ENCODE results near the gene CIROP.

Gene CIROP

DNA sequence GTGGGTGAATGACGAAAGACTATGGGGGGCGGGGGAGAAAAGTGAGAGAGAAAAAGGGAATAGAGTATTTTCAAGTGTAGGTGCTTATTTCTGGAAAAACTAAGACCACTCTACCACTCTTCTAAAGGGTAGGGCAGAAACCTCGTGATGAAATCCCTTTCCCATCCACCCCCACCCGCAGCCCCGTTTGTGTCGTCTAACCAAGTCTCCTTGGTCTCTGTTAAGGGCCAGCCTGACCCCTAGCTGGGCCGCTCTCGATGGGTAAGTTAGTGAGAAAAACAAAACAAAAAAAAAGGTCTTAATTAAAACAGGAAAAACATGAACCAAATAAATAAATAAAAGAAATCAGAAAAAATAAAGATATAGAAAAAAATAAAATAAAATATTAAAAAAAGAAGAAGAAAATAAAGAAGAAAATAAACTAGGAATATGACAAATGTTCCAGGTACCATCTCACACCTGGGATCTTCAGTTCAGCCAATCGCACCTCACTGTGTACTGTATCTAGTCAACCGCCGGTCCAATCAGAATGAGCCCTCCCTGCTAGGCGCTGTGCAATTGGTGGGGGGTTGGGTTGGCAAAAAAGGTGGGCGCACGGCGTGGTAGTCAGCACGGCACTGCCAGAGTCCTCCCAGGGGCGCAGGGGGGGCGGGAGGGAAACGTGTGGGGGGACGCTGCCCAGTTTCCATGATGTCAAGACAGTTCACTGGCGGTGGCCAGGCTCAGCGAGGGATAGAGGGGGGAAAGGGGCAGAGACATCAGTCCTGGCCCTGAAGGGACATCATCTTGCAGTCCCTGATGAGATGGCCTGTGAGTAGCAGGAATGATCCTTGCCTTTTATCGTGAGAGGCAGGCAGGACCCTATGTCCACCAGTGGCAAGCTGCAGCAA lies 37.7 kb downstream of the CIROP start:
- H3K4me3 ChIP-seq (ENCODE audit: low read depth in 1 of 2, low read length in 1 of 2): no peak overlapping the region
- no peaks in the 10 kb centered on the region for H3K27me3 ChIP-seq
- peaks cover 79% of the 10 kb centered on the region for H3K36me3 ChIP-seq
- H3K27ac ChIP-seq: no peak overlapping the region
- TF ChIP-seq, protein P1, sequence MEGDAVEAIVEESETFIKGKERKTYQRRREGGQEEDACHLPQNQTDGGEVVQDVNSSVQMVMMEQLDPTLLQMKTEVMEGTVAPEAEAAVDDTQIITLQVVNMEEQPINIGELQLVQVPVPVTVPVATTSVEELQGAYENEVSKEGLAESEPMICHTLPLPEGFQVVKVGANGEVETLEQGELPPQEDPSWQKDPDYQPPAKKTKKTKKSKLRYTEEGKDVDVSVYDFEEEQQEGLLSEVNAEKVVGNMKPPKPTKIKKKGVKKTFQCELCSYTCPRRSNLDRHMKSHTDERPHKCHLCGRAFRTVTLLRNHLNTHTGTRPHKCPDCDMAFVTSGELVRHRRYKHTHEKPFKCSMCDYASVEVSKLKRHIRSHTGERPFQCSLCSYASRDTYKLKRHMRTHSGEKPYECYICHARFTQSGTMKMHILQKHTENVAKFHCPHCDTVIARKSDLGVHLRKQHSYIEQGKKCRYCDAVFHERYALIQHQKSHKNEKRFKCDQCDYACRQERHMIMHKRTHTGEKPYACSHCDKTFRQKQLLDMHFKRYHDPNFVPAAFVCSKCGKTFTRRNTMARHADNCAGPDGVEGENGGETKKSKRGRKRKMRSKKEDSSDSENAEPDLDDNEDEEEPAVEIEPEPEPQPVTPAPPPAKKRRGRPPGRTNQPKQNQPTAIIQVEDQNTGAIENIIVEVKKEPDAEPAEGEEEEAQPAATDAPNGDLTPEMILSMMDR (IDR thresholded peaks at IDR 0.05): no peak
- peaks cover 29 to 34% of the 10 kb centered on the region in 2 experiments for H3K4me1 ChIP-seq (ENCODE audit: control insufficient read depth in 1 of 2, insufficient read depth in 1 of 2, low read depth in 1 of 2, low read length in 1 of 2)
- H3K9me3 ChIP-seq: no peaks in the 10 kb centered on the region

DNA sequence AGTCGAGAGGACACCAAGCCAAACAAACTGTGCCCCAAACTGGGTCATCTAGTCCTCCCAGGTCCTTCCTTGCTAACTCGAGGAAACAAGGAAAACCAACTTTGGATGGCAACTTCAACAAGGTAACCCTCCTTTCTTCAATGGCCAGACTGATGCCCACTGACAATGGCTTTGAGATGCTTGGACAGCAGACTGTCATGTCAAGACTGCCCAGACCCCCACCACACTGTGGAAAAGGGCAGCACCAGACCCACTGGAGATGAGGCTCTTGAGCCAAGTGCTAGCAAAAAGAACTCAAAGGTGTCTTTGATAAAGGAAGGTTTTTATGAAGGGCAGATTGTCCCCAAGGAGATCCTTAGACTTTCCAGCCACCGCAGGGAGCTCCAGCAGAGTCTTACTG lies 38.4 kb downstream of the CIROP start:
- no peak overlapping the region for H3K27ac ChIP-seq
- TF ChIP-seq, protein P1 (IDR thresholded peaks at IDR 0.05): no peak
- no peaks in the 10 kb centered on the region for H3K9me3 ChIP-seq
- no peak overlapping the region for H3K4me3 ChIP-seq (ENCODE audit: low read depth in 1 of 2, low read length in 1 of 2)
- peaks cover 22 to 26% of the 10 kb centered on the region in 2 experiments for H3K4me1 ChIP-seq (ENCODE audit: control insufficient read depth in 1 of 2, insufficient read depth in 1 of 2, low read depth in 1 of 2, low read length in 1 of 2)
- peaks cover 83% of the 10 kb centered on the region for H3K36me3 ChIP-seq
- H3K27me3 ChIP-seq: no peaks in the 10 kb centered on the region

DNA sequence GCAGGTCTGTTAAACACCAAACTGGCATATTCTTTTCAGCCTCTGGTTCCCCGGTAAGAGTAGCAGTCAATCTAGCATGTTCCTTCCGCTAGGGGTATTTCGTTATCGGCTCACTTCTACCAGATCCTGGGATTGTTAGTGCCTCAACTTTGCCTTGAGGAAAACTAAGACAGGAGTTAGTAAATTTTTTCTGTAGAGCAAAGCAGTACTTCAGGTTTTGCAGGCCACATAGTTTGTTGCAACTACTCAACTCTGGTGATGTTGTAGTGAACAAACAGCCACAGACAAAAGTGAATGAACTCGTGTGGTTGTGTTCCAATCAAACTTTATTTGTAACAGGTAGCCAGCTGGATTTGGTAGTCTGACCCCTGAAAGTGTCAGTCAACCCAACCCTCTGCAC lies 41.2 kb downstream of the CIROP start:
- H3K27ac ChIP-seq: no peak overlapping the region
- H3K4me1 ChIP-seq (ENCODE audit: control insufficient read depth in 1 of 2, insufficient read depth in 1 of 2, low read depth in 1 of 2, low read length in 1 of 2): peaks cover 2 to 10% of the 10 kb centered on the region in 2 experiments
- no peak overlapping the region for H3K4me3 ChIP-seq (ENCODE audit: low read depth in 1 of 2, low read length in 1 of 2)
- H3K9me3 ChIP-seq: no peaks in the 10 kb centered on the region
- peaks cover 98% of the 10 kb centered on the region for H3K36me3 ChIP-seq
- TF ChIP-seq, protein P1 (IDR thresholded peaks at IDR 0.05): no peak
- H3K27me3 ChIP-seq: no peaks in the 10 kb centered on the region

DNA sequence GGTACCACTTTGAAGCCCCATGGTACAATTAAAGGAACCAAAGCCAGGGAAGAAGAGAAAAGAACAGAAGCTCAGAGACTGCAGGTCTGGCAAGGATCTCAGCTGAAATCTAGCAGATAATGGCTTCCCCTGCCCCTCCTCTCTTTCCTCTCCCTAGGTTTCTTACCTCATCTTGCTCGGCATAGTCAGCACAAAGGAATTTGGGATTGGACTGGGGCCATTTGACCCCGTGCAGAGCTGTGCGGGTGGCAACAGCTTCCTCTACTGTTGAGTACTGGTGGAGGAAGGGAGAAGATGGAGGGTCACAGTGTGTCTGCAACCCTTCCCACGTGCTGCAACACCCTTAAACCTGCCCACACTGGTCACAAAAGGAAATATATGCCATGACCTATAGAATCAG lies 42.8 kb downstream of the CIROP start:
- H3K4me3 ChIP-seq (ENCODE audit: low read depth in 1 of 2, low read length in 1 of 2): no peak overlapping the region
- H3K27me3 ChIP-seq: peaks cover 4% of the 10 kb centered on the region
- peaks cover 11 to 12% of the 10 kb centered on the region in 2 experiments for H3K4me1 ChIP-seq (ENCODE audit: control insufficient read depth in 1 of 2, insufficient read depth in 1 of 2, low read depth in 1 of 2, low read length in 1 of 2)
- peaks cover 83% of the 10 kb centered on the region for H3K36me3 ChIP-seq
- TF ChIP-seq, protein P1 (IDR thresholded peaks at IDR 0.05): no peak
- H3K9me3 ChIP-seq: no peaks in the 10 kb centered on the region
- H3K27ac ChIP-seq: no peak overlapping the region

DNA sequence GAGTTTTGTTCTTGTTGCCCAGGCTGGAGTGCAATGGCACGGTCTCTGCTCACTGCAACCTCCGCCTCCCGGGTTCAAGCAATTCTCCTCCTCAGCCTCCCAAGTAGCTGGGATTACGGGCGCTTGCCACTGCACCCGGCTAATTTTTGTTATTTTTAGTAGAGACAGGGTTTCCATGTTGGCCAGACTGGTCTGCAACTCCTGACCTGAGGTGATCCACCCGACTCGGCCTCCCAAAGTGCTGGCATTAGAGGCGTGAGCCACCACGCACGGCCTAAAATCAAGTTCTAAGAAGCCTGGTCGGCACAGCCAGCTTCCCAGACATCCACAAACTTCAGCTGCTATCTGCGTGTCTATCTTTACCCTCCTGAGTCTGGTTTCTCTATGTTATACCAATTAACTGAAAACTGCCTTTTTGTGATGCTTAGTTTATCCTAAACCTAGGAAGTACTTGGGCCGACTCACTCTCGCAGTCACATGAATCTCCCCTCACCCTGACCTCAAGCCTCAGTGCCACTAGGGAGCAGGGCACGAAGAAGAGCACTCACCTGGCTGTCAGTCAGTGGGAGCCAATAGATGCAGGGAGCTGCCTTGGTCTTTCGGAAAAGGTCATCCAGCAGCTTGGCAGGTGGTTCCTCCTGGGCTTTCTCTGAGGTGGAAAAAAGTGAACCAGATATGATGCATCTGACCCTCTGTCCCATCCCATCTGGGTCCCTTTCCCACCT lies 44.1 kb downstream of the CIROP start:
- TF ChIP-seq, protein P1 (IDR thresholded peaks at IDR 0.05): no peak

More for the DNA sequence above, 44.1 kb downstream of the CIROP start:
- peaks cover 13% of the 10 kb centered on the region for H3K27me3 ChIP-seq
- H3K4me1 ChIP-seq (ENCODE audit: control insufficient read depth in 1 of 2, insufficient read depth in 1 of 2, low read depth in 1 of 2, low read length in 1 of 2): peaks cover 20 to 22% of the 10 kb centered on the region in 2 experiments
- H3K9me3 ChIP-seq: no peaks in the 10 kb centered on the region
- H3K36me3 ChIP-seq: peaks cover 70% of the 10 kb centered on the region
- H3K27ac ChIP-seq: no peak overlapping the region
- no peak overlapping the region for H3K4me3 ChIP-seq (ENCODE audit: low read depth in 1 of 2, low read length in 1 of 2)
